Measurements from ENCODE around the gene HNF4A. TPM values are rescaled to one million over a fixed set of nuclear protein-coding genes. Genes with fewer than 3 reads are reported as not detected.

Gene HNF4A
- total and polyA plus RNA-seq, 2 of the 13 experiments (the other 11 are each of a cell fraction or from before 2014, with no cell fraction given), result 80.9 to 169 TPM

- TF ChIP-seq FOXJ3 (CRISPR knock-in tag; IDR thresholded peaks at IDR 0.05; ENCODE audit: borderline replicate concordance) (peak; percentile 82; the same call in 1 of the 2 replicates), ELF4 (CRISPR knock-in tag; IDR thresholded peaks at IDR 0.05; ENCODE audit: borderline replicate concordance) (no peak), CERS6 (CRISPR knock-in tag; IDR thresholded peaks at IDR 0.05) (no peak), PBX3 (CRISPR knock-in tag; IDR thresholded peaks at IDR 0.05; ENCODE audit: borderline replicate concordance) (no peak), BATF2 (CRISPR knock-in tag; IDR thresholded peaks at IDR 0.05) (no peak), ZNF225 (CRISPR knock-in tag; IDR thresholded peaks at IDR 0.05) (peak; percentile 70; the same call in 1 of the 2 replicates), E2F5 (CRISPR knock-in tag; conservative IDR thresholded peaks at IDR 0.05) (no peak), ZNF598 (CRISPR knock-in tag; IDR thresholded peaks at IDR 0.05; ENCODE audit: borderline replicate concordance) (peak; percentile 94), ZFYVE20 (CRISPR knock-in tag; IDR thresholded peaks at IDR 0.05; ENCODE audit: borderline replicate concordance, low read depth) (no peak), SMAD9 (CRISPR knock-in tag; IDR thresholded peaks at IDR 0.05) (no peak), ZNF589 (CRISPR knock-in tag; conservative IDR thresholded peaks at IDR 0.05) (no peak), ZNF614 (CRISPR knock-in tag; IDR thresholded peaks at IDR 0.05; ENCODE audit: borderline replicate concordance) (peak; percentile 18; the same call in 1 of the 2 replicates), MAFF (IDR thresholded peaks at IDR 0.05; ENCODE audit: low read depth, low read length) (no peak), ZNF33B (CRISPR knock-in tag; IDR thresholded peaks at IDR 0.05) (no peak), PHF21A (CRISPR knock-in tag; IDR thresholded peaks at IDR 0.05) (0 out of 2 replicates have a peak, but pooled peaks have one; percentile 25), FOXC1 (CRISPR knock-in tag; IDR thresholded peaks at IDR 0.05; ENCODE audit: borderline replicate concordance) (peak; percentile 80), ARNT2 (CRISPR knock-in tag; IDR thresholded peaks at IDR 0.05; ENCODE audit: low read depth) (no peak), HOXD1 (CRISPR knock-in tag; IDR thresholded peaks at IDR 0.05) (no peak), TBP (CRISPR knock-in tag; IDR thresholded peaks at IDR 0.05) (no peak), MTF1 (CRISPR knock-in tag; IDR thresholded peaks at IDR 0.05) (no peak), MAFG (CRISPR knock-in tag; IDR thresholded peaks at IDR 0.05) (no peak; the same call in 1 of the 2 replicates)
Observed at GRCh38 chr20:44402391-44403193, 47.1 kb downstream of the HNF4A start (continued).
